SK-N-MC (cell line): ENCODE measurements around the gene NME3.

Source experiments
- DNase-seq: peaks from one replicate; pipeline ENCODE4 v3.0.0-alpha.2; 2011; ENCODE audit warnings: low read depth, low spot score
- H3K27ac ChIP-seq: fragments of 200-600 bp; sonication (generic); 2 replicates; pipeline ENCODE4 v1.5.1; 2016; ENCODE audit warnings: mixed run types
- H3K36me3 ChIP-seq: fragments of 200-600 bp; sonication (generic); 2 replicates; pipeline ENCODE4 v1.6.1; 2017; ENCODE audit warnings: antibody characterized with exemption, low read length, mixed read lengths; ENCODE audit not compliant: insufficient read depth
- H3K4me3 ChIP-seq: fragments of 200-600 bp; sonication (generic); 2 replicates; pipeline ENCODE4 v1.5.1; 2016
- H3K9ac ChIP-seq: fragments of 200-600 bp; sonication (generic); 2 replicates; pipeline ENCODE4 v1.8.0; 2017; ENCODE audit warnings: mixed run types, mixed read lengths; ENCODE audit not compliant: insufficient read length
- H3K9me3 ChIP-seq: fragments of 200-600 bp; sonication (generic); 2 replicates; pipeline ENCODE4 v1.6.1; 2017; ENCODE audit warnings: low read depth, mild to moderate bottlenecking, antibody characterized with exemption, low read length, moderate library complexity, mixed read lengths
- EZH2 ChIP-seq: fragments of 200-600 bp; sonication (generic); IDR thresholded peaks from one replicate; pipeline ENCODE4 v1.6.1; 2017; ENCODE audit warnings: antibody characterized with exemption
- FOXP2 ChIP-seq: optimal IDR thresholded peaks from 2 replicates; pipeline ENCODE3; 2011; ENCODE audit warnings: mild to moderate bottlenecking, moderate library complexity; ENCODE audit not compliant: insufficient read depth; ENCODE audit errors: extremely low read length, control extremely low read depth
- POLR2AphosphoS5 ChIP-seq: IDR thresholded peaks from 2 replicates; pipeline ENCODE4 v1.6.1; 2012; ENCODE audit warnings: mild to moderate bottlenecking, low read depth, low read length, borderline replicate concordance

Gene NME3

DNA sequence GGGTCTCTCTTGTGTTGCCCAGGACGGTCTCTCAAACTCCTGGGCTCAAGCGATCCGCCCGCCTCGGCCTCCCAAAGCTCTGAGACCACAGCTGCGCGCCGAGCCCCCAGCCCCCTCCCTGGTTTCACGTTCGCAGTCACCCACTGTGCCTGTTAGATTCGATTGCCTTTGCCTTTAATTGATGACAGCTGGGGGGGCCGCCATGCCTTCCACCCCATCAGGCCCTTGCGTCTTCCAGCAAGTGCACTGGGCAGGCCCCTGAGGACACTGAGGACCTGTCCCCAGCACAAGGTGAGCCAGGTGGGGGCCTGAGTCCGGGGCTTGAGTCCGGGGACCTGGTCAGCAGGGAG lies 18.9 kb upstream of the NME3 start:
- DNase-seq, result no peak
- no peak overlapping the region for H3K4me3 ChIP-seq
- no peaks in the 10 kb centered on the region; the same call in 1 of the 2 replicates for H3K36me3 ChIP-seq
- no peak overlapping the region for H3K9ac ChIP-seq
- no peak overlapping the region for H3K27ac ChIP-seq
- TF ChIP-seq FOXP2 (no peak), POLR2AphosphoS5 (no peak), EZH2 (no peak)
- no peaks in the 10 kb centered on the region for H3K9me3 ChIP-seq

DNA sequence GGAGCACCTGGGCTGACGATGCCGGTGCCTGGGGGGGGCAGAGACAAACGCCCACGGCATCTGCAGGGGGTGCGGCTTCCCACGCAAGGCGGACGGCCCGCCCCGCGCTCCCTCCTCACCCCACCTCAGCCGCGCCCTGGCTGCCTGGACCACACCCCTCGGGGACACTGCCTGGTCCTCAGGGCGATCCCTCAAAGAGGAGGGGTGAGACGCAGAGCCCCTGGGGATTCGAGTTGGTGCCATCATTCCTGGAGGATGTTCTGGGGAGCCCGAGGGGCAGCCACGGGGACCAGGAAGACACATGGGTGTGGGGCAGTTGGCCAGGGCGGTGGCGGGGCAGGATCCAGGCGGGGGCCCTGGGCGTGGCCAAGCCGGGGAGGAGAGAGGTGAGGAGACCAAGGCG lies 18.3 kb upstream of the NME3 start:
- H3K4me3 ChIP-seq, result no peak overlapping the region
- no peak for TF ChIP-seq FOXP2
- no peak for TF ChIP-seq POLR2AphosphoS5
- no peak for TF ChIP-seq EZH2
- H3K36me3 ChIP-seq, result no peaks in the 10 kb centered on the region; the same call in 1 of the 2 replicates
- no peak overlapping the region for H3K9ac ChIP-seq
- no peaks in the 10 kb centered on the region for H3K9me3 ChIP-seq
- no peak for DNase-seq
- no peak overlapping the region for H3K27ac ChIP-seq

- no peaks in the 10 kb centered on the region for H3K9me3 ChIP-seq
- TF ChIP-seq EZH2, result no peak
- no peak for TF ChIP-seq POLR2AphosphoS5
- no peak for TF ChIP-seq FOXP2
- DNase-seq, result no peak
- no peaks in the 10 kb centered on the region; the same call in 1 of the 2 replicates for H3K36me3 ChIP-seq
- no peak overlapping the region for H3K27ac ChIP-seq
- no peak overlapping the region for H3K9ac ChIP-seq
- H3K4me3 ChIP-seq, result no peak overlapping the region
Observed at GRCh38 chr16:1788708-1789100, 17.4 kb upstream of the NME3 start.

DNA sequence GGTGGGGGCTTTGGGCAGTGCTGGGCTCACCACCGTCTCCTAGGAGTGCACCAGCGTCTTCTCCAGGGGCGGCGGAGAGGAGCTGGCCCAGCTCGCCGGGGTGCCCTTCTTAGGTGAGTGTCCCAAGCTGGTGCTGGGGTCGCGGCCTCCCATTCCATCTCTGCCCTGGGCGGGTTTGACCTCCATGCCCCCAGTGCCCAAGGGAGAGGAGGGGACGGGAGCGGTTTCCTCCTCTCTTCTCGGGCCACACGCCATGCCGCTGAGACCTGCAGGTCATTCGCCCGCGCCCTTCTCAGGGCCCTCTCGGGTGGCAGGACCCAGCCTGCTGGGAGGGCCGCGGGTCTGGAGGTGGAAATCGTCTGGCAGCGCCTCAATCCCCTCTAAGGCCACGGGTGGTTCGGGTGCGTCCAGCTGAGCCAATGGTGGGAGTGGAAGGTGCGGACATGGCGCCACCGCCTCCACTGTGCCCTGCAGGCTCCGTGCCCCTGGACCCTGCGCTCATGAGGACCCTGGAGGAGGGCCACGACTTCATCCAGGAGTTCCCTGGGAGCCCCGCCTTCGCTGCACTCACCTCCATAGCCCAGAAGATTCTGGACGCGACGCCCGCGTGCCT lies 16.9 kb upstream of the NME3 start:
- H3K9ac ChIP-seq, result no peak overlapping the region
- no peaks in the 10 kb centered on the region; the same call in 1 of the 2 replicates for H3K36me3 ChIP-seq
- no peak overlapping the region for H3K27ac ChIP-seq
- no peaks in the 10 kb centered on the region for H3K9me3 ChIP-seq
- TF ChIP-seq EZH2 (no peak), POLR2AphosphoS5 (no peak), FOXP2 (no peak)
- DNase-seq, result no peak
- no peak overlapping the region for H3K4me3 ChIP-seq

DNA sequence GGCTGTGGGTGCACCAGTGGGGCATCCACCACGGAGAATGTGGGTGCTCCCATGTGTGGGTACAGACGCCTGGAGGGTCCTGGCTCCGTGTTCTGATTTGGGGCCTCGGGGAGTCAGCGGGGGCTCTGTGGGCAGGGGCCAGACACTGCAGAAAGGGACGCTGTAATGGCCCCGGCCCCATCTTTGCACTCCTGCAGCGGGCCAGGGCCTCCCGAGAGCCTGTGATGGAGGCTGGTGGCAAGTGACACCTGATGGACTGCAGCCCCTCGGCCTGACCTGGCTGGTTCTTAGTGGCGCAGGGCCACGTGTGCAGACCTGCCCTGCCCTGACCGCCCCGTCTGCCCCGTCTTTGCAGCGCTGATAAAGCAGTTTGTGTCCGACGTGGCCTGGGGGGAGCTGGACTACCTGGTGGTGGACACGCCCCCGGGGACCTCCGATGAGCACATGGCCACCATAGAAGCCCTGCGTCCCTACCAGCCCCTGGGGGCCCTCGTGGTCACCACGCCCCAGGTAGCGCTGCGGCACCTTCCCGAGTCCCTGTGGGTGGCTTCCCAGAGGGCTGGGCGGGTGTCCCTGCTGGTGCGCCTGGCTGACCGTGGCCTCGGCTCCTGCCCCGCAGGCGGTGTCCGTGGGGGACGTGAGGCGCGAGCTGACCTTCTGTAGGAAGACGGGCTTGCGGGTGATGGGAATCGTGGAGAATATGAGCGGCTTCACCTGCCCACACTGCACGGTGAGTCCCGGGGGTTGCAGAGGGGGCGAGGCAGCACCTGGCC lies 16.2 kb upstream of the NME3 start:
- H3K4me3 ChIP-seq, result no peak overlapping the region
- no peak for DNase-seq
- no peaks in the 10 kb centered on the region; the same call in 1 of the 2 replicates for H3K36me3 ChIP-seq
- no peaks in the 10 kb centered on the region for H3K9me3 ChIP-seq
- H3K9ac ChIP-seq, result no peak overlapping the region
- TF ChIP-seq EZH2 (no peak), POLR2AphosphoS5 (no peak), FOXP2 (no peak)
- H3K27ac ChIP-seq, result no peak overlapping the region

DNA sequence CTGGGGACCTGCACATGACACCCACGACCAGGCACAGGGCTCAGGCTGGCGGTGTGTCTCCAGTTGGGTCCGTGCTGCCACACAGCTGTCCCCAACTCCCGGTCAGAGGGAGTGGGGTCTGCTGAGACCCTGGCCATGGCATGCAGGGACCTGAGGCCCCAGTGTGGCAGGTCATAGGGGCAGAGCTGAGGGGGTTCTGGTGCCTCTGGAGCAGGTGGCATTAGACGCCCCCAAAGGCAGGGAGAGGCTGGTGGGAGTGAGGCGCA lies 15.6 kb upstream of the NME3 start:
- TF ChIP-seq EZH2 (no peak), POLR2AphosphoS5 (no peak), FOXP2 (no peak)
- no peak overlapping the region for H3K9ac ChIP-seq
- H3K9me3 ChIP-seq, result no peaks in the 10 kb centered on the region
- no peak overlapping the region for H3K4me3 ChIP-seq
- no peaks in the 10 kb centered on the region; the same call in 1 of the 2 replicates for H3K36me3 ChIP-seq
- no peak for DNase-seq
- no peak overlapping the region for H3K27ac ChIP-seq

DNA sequence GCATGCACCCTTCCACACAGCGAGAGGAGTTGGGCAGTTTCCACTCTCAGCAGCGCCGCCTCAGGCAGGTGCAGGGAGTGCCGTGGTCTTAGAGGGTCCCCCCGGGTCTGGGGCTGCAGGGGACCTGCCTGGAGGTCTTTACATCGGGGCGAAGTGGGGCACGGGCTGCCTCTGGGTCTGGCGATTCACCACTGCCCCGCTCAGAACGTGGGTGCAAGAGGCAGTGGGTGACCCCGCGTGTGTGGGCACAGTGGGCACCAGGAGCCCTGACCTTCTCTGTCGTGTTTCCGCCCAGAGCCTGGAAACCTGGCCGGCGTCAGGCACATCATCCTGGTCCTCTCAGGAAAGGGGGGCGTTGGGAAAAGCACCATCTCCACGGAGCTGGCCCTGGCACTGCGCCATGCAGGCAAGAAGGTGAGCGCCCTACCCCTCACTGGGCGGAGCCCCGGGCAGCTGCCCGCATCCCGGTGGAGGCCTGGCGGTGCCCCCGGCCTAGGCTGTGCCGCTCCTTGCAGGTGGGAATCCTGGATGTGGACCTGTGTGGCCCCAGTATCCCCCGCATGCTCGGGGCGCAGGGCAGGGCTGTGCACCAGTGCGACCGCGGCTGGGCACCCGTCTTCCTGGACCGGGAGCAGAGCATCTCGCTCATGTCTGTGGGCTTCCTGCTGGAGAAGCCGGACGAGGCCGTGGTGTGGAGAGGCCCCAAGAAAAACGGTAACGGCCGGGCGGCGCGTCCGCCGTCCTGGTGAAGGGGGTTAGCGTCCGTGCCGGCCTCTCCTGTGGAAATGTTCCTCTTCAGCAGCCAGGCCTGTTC lies 15.1 kb upstream of the NME3 start:
- no peak overlapping the region for H3K9ac ChIP-seq
- no peak overlapping the region for H3K27ac ChIP-seq
- H3K9me3 ChIP-seq, result no peaks in the 10 kb centered on the region
- H3K4me3 ChIP-seq, result no peak overlapping the region
- TF ChIP-seq EZH2 (no peak), FOXP2 (no peak), POLR2AphosphoS5 (no peak)
- H3K36me3 ChIP-seq, result no peaks in the 10 kb centered on the region; the same call in 1 of the 2 replicates
- no peak for DNase-seq

DNA sequence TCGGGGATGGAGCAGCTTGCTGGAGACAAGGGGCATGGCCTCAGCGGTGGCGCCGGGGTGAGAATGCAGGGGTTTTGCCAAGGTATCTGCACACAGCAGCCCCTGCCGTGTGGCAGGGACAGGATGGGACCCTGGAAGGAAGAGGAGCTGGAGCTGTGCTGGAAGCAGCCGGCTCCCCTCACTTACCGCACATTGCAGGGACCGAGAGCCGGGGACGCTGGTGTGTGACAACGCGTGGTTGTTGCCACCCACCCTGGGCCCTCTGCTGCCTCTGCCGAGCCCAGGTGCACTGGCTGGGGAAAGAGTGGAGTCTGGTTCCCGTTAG lies 14.5 kb upstream of the NME3 start:
- TF ChIP-seq EZH2 (no peak), POLR2AphosphoS5 (no peak), FOXP2 (no peak)
- H3K36me3 ChIP-seq, result no peaks in the 10 kb centered on the region; the same call in 1 of the 2 replicates
- no peak overlapping the region for H3K27ac ChIP-seq
- DNase-seq, result no peak
- no peak overlapping the region for H3K4me3 ChIP-seq
- no peak overlapping the region for H3K9ac ChIP-seq
- no peaks in the 10 kb centered on the region for H3K9me3 ChIP-seq
